ENCODE measurements around the gene REST. TPM values are rescaled to one million over a fixed set of nuclear protein-coding genes. Genes with fewer than 3 reads are reported as not detected.
"Not testable (repeated sequence)": the region's sequence is repeated elsewhere in the genome, so short reads cannot be mapped to it uniquely, and the experiment has no call there.

The REST gene
- polyA plus RNA-seq, 1 of the 3 experiments (the other 2 are of a cell fraction), result 6.0 TPM

DNA sequence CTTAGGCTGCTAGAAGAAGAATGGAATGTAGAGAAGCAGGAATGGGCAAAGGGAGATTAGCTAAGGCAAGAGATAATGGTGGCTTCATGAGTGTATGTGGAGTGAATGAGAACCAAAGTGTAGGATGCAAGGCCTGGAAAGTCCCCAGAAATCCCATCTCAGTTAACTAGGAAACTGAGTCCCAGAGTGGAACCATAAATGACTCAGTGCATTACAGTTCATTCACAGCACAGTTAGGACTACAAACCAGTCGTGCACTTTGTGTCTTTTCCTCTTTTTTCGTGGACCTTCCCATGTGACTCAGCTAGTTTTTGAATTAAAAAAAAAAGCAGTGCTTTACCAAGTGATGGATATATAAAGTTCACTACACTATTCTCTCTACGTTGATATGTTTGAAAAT is 27.7 kb upstream of the REST start:
- Histone ChIP-seq H3K4me1 (ENCODE audit: control insufficient read depth in 1 of 2, insufficient read depth in 2 of 2, low read depth in 1 of 2, low read length in 1 of 2) (no peaks in the 10 kb centered on the region), H3K9ac (no peak overlapping the region), H4K20me1 (ENCODE audit: insufficient read depth) (no peaks in the 10 kb centered on the region), H3K9me3 (no peaks in the 10 kb centered on the region), H3K27me3 (ENCODE audit: insufficient read depth) (no peaks in the 10 kb centered on the region), H3K9me2 (no peaks in the 10 kb centered on the region), H3K79me2 (ENCODE audit: insufficient read depth) (no peaks in the 10 kb centered on the region), H3K27ac (ENCODE audit: low read depth in 2 of 2, low read length in 1 of 2) (no peak overlapping the region), H2AFZ (ENCODE audit: low read depth) (no peak overlapping the region), H3K36me3 (replicated peaks in 1 of 2; ENCODE audit: control insufficient read depth in 1 of 2, insufficient read depth in 2 of 2, low read length in 1 of 2) (no peaks in the 10 kb centered on the region), H3K4me2 (no peak overlapping the region), H3K4me3 (ENCODE audit: low read depth in 2 of 2, low read length in 1 of 2) (no peak overlapping the region), H3F3A (replicated peaks; ENCODE audit: insufficient read depth) (no peaks in the 10 kb centered on the region)
- DNase-seq, result no peak
- no peak for TF ChIP-seq FOSL2 (IDR thresholded peaks at IDR 0.05; ENCODE audit: borderline replicate concordance, low read depth)
- no peak for TF ChIP-seq MXI1 (IDR thresholded peaks at IDR 0.05; ENCODE audit: low read depth, low read length)
- POLR2A ChIA-PET, result no interaction called here
- CTCF ChIA-PET, result no interaction called here
- WGBS (ENCODE audit: low lambda C conversion rate), result 38% methylated on average over 3 of the region's 3 CpGs

DNA sequence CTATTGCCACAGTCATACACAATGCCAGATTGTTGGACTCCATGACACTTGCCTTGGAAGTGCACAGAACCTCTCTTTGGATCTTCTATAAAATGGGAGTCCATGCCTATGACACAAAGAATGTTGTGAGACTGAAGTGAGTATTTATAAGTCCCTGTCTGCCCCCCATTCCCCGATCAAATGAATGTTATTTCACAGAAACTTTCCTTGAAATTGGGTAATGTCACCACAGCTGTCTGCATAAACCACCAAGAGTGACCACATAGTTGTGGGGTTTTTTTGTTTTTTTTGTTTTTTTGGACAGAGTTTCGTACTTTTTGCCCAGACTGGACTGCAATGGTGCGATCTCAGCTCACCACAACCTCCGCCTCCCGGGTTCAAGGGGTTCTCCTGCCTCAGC is 27.1 kb upstream of the REST start:
- H3F3A ChIP-seq (replicated peaks; ENCODE audit: insufficient read depth), result no peaks in the 10 kb centered on the region
- no peak overlapping the region for H2AFZ ChIP-seq (ENCODE audit: low read depth)
- no peak overlapping the region for H3K9ac ChIP-seq
- ChIA-PET POLR2A (no interaction called here), CTCF (no interaction called here)
- H4K20me1 ChIP-seq (ENCODE audit: insufficient read depth), result no peaks in the 10 kb centered on the region
- H3K9me3 ChIP-seq, result no peaks in the 10 kb centered on the region
- no peak overlapping the region for H3K4me3 ChIP-seq (ENCODE audit: low read depth in 2 of 2, low read length in 1 of 2)
- no peaks in the 10 kb centered on the region for H3K9me2 ChIP-seq
- TF ChIP-seq MAX (IDR thresholded peaks at IDR 0.05; ENCODE audit: low read depth), result no peak
- no peak for TF ChIP-seq NFIC (IDR thresholded peaks at IDR 0.05; ENCODE audit: borderline replicate concordance)
- no peak for TF ChIP-seq CHD2 (IDR thresholded peaks at IDR 0.05; ENCODE audit: low read length, partially characterized antibody)
- no peak for TF ChIP-seq ELF1 (IDR thresholded peaks at IDR 0.05)
- no peak for TF ChIP-seq RFX5 (IDR thresholded peaks at IDR 0.05; ENCODE audit: low read length)
- TF ChIP-seq, protein P1, sequence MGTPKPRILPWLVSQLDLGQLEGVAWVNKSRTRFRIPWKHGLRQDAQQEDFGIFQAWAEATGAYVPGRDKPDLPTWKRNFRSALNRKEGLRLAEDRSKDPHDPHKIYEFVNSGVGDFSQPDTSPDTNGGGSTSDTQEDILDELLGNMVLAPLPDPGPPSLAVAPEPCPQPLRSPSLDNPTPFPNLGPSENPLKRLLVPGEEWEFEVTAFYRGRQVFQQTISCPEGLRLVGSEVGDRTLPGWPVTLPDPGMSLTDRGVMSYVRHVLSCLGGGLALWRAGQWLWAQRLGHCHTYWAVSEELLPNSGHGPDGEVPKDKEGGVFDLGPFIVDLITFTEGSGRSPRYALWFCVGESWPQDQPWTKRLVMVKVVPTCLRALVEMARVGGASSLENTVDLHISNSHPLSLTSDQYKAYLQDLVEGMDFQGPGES (IDR thresholded peaks at IDR 0.05; ENCODE audit: low read depth, low read length), result no peak
- TF ChIP-seq, protein P2, sequence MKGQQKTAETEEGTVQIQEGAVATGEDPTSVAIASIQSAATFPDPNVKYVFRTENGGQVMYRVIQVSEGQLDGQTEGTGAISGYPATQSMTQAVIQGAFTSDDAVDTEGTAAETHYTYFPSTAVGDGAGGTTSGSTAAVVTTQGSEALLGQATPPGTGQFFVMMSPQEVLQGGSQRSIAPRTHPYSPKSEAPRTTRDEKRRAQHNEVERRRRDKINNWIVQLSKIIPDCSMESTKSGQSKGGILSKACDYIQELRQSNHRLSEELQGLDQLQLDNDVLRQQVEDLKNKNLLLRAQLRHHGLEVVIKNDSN (IDR thresholded peaks at IDR 0.05; ENCODE audit: borderline replicate concordance, low read depth), result no peak
- no peak for TF ChIP-seq SIN3A (IDR thresholded peaks at IDR 0.05; ENCODE audit: borderline replicate concordance, low read depth, low read length)
- TF ChIP-seq POLR2AphosphoS5 (IDR thresholded peaks at IDR 0.05; ENCODE audit: low read depth, low read length), result no peak
- TF ChIP-seq RAD21 (IDR thresholded peaks at IDR 0.05; ENCODE audit: low read length), result no peak
- TF ChIP-seq MEF2A (IDR thresholded peaks at IDR 0.05; ENCODE audit: borderline replicate concordance, low read depth), result no peak
- H3K27ac ChIP-seq (ENCODE audit: low read depth in 2 of 2, low read length in 1 of 2), result no peak overlapping the region
- H3K27me3 ChIP-seq (ENCODE audit: insufficient read depth), result no peaks in the 10 kb centered on the region
- no peaks in the 10 kb centered on the region for H3K36me3 ChIP-seq (replicated peaks in 1 of 2; ENCODE audit: control insufficient read depth in 1 of 2, insufficient read depth in 2 of 2, low read length in 1 of 2)
- H3K79me2 ChIP-seq (ENCODE audit: insufficient read depth), result no peaks in the 10 kb centered on the region
- 75% methylated on average over 5 of the region's 5 CpGs for WGBS (ENCODE audit: low lambda C conversion rate)
- no peak for DNase-seq
- no peak overlapping the region for H3K4me2 ChIP-seq
- no peaks in the 10 kb centered on the region for H3K4me1 ChIP-seq (ENCODE audit: control insufficient read depth in 1 of 2, insufficient read depth in 2 of 2, low read depth in 1 of 2, low read length in 1 of 2)

- CTCF ChIA-PET, result interaction anchor here (1.1 kb wide), 1 partner anchor 10 kb away, joined by 3 read pairs; no protein-coding TSS in a partner anchor
- 80% methylated on average over 2 of the region's 3 CpGs for WGBS (ENCODE audit: low lambda C conversion rate)
- H3K27me3 ChIP-seq (ENCODE audit: insufficient read depth); H3K4me1 ChIP-seq (ENCODE audit: control insufficient read depth in 1 of 2, insufficient read depth in 2 of 2, low read depth in 1 of 2, low read length in 1 of 2); DNase-seq; H3K27ac ChIP-seq (ENCODE audit: low read depth in 2 of 2, low read length in 1 of 2); H3F3A ChIP-seq (replicated peaks; ENCODE audit: insufficient read depth); H3K36me3 ChIP-seq (replicated peaks in 1 of 2; ENCODE audit: control insufficient read depth in 1 of 2, insufficient read depth in 2 of 2, low read length in 1 of 2); H2AFZ ChIP-seq (ENCODE audit: low read depth); H3K4me3 ChIP-seq (ENCODE audit: low read depth in 2 of 2, low read length in 1 of 2); H3K9me3 ChIP-seq; H3K79me2 ChIP-seq (ENCODE audit: insufficient read depth); H3K9me2 ChIP-seq; H3K9ac ChIP-seq; H4K20me1 ChIP-seq (ENCODE audit: insufficient read depth); H3K4me2 ChIP-seq; POLR2A ChIA-PET: not testable (repeated sequence)
These were observed 23.2 kb upstream of the REST start for GRCh38 chr4:56884511-56884910.
